HG02970 (cell line): ENCODE data around the gene NCAPG2.
"Not testable (repeated sequence)": the region's sequence is repeated elsewhere in the genome, so short reads cannot be mapped to it uniquely, and the experiment has no call there.

Experiments used
- ATAC-seq: cut with Tn5 transposase; IDR thresholded peaks from one replicate; pipeline ENCODE4 v1.9.1; 2021; ENCODE audit warnings: mild to moderate bottlenecking, moderate library complexity, moderate number of reproducible peaks; ENCODE audit not compliant: unreplicated experiment, low FRiP score

The NCAPG2 gene

GRCh38 chr7:158682456-158682855 lies 22.1 kb downstream of the NCAPG2 start:
- no peak for ATAC-seq

GRCh38 chr7:158680754-158681153 lies 23.9 kb downstream of the NCAPG2 start:
- ATAC-seq = no peak

GRCh38 chr7:158676906-158677305 lies 27.7 kb downstream of the NCAPG2 start:
- no peak for ATAC-seq

- no peak for ATAC-seq
Observed at GRCh38 chr7:158676171-158676840, 28.3 kb downstream of the NCAPG2 start.

- no peak for ATAC-seq
Observed at GRCh38 chr7:158672975-158673374, 31.6 kb downstream of the NCAPG2 start.

GRCh38 chr7:158668086-158668485 lies 36.5 kb downstream of the NCAPG2 start:
- not testable (repeated sequence) for ATAC-seq

GRCh38 chr7:158666966-158667678 lies 37.5 kb downstream of the NCAPG2 start:
- ATAC-seq = not testable (repeated sequence)

- no peak for ATAC-seq
Observed at GRCh38 chr7:158666401-158666800, 38.2 kb downstream of the NCAPG2 start.

GRCh38 chr7:158664406-158664805 lies 40.2 kb downstream of the NCAPG2 start:
- no peak for ATAC-seq

GRCh38 chr7:158663428-158663741 lies 41.2 kb downstream of the NCAPG2 start:
- no peak for ATAC-seq

GRCh38 chr7:158662610-158663427 lies 41.8 kb downstream of the NCAPG2 start:
- ATAC-seq = no peak

GRCh38 chr7:158658475-158658874 lies 46.1 kb downstream of the NCAPG2 start:
- ATAC-seq = no peak

GRCh38 chr7:158657189-158657746 lies 47.3 kb downstream of the NCAPG2 start:
- ATAC-seq = no peak

- ATAC-seq = peak; percentile 92
Observed at GRCh38 chr7:158655931-158656441, 48.6 kb downstream of the NCAPG2 start.

- no peak for ATAC-seq
Observed at GRCh38 chr7:158655507-158655906, 49.1 kb downstream of the NCAPG2 start.

GRCh38 chr7:158651968-158652565 lies 52.5 kb downstream of the NCAPG2 start:
- ATAC-seq = no peak

GRCh38 chr7:158650821-158651225 lies 53.8 kb downstream of the NCAPG2 start:
- no peak for ATAC-seq

GRCh38 chr7:158649279-158649678 lies 55.3 kb downstream of the NCAPG2 start:
- ATAC-seq = no peak

GRCh38 chr7:158648787-158649186 lies 55.8 kb downstream of the NCAPG2 start:
- ATAC-seq = no peak

GRCh38 chr7:158648168-158648567 lies 56.4 kb downstream of the NCAPG2 start:
- ATAC-seq = no peak

- ATAC-seq = no peak
Observed at GRCh38 chr7:158647475-158647792, 57.2 kb downstream of the NCAPG2 start.
